SW480 (cell line): Measurements from ENCODE around the gene BRINP1.

ENCODE experiments used
- DNase-seq: peaks from one replicate; pipeline ENCODE4 v3.0.0-alpha.2; 2016; ENCODE audit warnings: low spot score

BRINP1 gene, protein sequence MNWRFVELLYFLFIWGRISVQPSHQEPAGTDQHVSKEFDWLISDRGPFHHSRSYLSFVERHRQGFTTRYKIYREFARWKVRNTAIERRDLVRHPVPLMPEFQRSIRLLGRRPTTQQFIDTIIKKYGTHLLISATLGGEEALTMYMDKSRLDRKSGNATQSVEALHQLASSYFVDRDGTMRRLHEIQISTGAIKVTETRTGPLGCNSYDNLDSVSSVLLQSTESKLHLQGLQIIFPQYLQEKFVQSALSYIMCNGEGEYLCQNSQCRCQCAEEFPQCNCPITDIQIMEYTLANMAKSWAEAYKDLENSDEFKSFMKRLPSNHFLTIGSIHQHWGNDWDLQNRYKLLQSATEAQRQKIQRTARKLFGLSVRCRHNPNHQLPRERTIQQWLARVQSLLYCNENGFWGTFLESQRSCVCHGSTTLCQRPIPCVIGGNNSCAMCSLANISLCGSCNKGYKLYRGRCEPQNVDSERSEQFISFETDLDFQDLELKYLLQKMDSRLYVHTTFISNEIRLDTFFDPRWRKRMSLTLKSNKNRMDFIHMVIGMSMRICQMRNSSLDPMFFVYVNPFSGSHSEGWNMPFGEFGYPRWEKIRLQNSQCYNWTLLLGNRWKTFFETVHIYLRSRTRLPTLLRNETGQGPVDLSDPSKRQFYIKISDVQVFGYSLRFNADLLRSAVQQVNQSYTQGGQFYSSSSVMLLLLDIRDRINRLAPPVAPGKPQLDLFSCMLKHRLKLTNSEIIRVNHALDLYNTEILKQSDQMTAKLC

DNA sequence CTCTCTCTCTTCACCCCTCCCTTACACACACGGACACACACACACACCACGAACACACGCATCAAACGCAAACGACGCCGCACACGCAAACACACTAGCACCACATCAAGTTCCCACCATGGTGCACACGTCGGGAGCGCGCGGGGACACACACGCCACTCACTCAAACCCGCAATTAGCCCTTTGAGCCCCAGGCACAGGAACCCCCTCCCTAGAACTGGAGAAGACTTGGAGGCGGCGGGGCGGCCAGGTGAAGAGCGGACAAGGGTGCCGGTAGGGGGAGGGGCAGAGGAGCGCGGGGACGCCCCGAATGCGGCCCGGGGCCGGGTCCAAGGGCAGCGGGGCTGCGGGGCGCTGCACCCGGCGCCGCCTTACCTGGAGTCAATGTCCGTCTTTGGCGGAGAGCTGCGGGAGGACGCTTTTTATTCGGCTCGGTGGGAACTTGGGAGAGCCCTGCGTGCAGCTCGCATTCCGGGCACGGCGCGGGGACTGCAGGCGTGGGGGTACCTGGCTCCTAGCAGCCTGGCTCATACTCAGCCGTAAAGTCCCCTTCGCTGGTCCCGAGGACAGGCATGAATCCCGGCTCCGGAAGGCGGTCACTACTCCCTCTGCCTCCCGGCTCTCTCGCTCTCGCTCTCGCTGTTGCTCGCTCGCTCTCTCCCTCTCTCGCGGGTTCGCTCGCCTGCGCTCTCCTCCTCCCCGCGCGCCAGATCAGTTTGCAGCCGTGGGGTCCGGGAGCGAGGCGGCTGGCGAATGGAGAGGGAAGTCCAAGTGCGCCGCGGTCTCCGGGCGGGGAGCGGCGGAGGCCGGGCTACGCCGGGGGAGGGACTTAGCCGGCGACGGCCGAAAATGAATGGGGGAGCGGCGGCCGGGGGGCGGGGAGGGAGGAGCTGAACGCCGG lies at the start of gene BRINP1:
TSS of gene BRINP1 (minus strand) at position 755 of the 901 bp plus-strand sequence. CDS start 56,080 bp downstream, outside the sequence.
- no peak for DNase-seq

DNA sequence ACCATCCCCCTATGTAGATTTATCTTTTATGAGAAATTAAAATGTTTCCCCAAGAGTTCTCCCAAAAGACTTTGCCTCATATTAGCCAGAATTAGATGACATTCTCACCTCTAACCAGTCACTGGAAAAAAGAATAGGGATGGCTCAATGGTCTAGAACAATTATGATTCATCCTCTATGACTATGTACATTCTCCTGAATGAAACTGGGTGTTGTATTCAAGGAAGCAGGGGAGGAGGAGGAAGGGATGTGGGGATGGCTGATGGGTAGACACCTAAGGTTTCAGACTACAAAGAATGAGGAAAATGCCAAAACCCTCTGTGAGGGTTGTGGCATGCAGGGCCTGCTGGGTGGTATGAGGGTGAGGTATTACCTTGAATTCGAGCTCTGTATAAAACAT lies 49.5 kb upstream of the BRINP1 start:
- DNase-seq, result no peak

DNA sequence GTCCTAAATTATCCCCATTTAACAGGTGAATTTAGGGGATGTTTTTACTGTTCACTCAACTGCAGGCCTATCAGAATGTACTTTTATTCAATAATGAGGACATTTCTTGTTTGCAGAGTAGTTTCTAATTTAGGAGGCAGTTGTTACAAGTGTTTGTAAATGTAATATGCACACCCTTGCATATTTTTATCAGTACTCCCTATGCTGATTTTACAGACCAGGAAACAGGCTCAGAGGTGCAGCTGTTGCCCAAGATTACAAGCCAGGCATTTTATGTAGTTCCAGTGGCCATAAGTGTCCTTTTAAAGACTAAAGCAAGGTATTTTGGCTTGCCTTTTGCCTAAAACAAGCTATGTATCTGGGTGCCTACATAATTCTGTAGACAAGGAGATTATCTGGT lies 47.6 kb upstream of the BRINP1 start:
- DNase-seq, result no peak

DNA sequence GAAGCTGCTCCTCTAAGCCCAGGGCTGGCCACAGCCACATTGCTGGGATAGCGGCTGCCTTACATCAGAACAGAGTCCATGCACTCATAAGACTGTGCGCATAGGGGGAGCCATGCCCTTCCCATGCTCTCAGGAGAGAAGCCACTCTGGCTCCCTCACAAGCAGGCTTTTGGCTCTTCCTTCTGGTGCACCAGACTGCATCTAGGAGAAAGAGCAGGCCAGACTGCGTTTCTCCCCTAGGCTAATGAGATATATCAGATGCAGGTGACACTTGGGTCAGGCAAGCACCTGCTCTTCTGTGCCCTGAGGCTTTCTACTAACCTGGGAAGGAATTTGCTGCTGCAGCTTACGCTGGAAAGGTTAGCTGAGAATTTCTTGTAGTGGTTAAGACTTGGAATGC lies 43.2 kb upstream of the BRINP1 start:
- no peak for DNase-seq

DNA sequence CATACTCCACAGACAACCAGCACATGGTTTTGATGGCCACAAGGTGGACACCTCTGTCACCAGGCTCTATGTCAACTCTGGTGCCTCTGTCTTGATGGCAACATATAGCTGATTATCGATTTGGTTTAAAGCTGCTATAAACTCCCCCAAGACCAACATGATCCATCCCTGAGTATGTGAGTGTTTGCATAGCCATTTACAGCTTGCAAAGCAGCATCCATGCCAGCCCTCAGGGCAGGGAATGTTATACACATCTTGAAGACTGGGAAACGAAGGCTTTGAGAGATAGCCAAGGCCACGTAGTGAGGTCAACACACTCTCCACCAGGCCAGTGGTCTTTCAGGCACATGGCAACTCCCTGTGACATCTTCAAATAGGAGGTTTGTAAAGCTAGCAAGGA lies 40.3 kb upstream of the BRINP1 start:
- no peak for DNase-seq

DNA sequence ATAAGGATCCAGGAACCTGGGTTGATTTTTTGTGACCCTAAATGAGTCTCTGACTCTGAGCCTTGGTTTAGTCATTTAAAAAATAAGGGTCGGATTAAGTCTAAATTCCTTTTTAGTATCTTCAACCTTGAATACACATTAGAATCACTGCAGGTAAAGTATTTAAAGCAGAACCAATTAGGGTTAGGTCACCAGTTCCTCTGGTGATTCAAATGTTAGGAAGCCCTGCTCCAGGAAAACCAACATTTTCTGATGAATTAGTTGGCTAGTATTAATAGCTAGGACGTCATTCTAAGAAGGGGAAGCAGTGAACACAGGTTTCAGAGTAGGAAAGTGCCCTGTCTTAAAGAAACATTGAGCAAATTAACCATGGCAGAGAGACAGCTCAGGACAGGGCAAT lies 31.4 kb upstream of the BRINP1 start:
- DNase-seq, result no peak

DNA sequence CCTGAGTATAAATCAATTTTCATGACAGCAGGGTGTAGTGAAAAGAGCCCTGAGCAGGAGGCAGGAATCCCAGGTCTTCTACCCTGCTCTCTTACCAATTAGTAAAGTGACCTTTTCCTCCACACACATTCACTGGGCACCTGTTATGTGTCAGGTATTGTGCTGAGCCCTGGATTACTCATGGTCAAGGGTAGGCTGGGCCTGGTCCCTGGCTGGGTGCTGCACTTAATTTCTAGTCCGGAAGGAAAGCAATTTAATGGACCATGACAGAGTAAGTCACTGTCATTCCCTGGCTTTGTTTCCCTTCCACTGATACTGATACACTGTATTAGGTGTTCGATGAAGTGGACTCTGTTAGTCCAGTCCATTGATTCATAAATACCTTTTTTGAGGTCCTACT lies 29.1 kb upstream of the BRINP1 start:
- DNase-seq, result no peak

DNA sequence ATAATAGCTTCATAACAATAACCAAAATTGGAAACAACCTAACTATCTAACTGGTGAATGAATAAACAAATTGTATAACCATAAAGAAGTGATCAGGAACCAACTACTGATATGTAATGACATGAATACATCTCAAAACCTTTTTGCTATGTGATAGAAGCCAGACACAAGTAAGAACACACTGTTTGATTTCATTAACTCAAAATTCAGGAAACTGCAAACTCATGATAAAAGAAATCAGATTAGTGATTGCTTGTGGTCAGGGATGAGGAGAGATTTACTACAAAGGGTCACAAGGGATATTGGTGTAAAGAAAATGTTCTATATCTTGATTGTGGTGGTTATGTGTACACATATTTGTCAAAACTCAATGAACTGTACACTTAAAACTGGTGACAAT lies 22.6 kb upstream of the BRINP1 start:
- no peak for DNase-seq

DNA sequence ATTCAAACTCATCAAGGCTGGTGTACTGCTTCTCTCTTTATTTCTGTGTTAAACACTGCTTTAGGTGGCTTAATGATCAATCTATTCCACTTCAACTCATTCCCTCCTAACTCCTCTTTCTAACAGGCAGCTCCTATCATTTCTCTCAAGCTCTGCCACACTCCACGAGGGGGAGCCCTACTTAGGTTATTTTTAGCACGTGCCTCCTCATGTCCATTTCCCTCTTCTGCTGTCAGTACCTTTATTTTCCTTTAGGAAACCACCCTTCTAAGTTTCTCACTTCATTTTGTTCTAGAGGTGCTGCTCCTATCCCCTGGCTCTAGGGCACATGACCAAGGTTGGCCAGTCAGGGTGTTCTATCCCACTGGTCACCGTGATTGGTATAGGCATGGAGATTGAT lies 6.7 kb upstream of the BRINP1 start:
- DNase-seq, result peak; percentile 38

DNA sequence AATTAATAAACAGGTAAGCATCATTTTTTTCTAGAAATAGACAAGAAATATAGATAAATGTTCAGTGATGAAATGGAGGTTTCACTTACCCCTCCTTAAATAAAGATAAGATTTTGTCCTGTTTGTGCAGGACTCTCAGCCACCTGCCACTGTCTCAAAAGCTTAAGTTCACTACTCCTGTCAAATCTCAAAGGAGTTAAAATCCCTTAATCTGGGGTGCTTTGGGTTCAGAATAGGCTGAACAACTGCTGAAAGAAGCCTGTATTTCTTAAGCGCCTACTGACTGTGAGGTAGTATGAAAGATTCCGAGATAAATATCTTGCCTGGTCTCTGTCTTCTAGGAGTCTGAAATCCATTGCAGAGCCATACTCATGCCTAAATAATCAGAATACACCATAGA lies 3.7 kb upstream of the BRINP1 start:
- no peak for DNase-seq

DNA sequence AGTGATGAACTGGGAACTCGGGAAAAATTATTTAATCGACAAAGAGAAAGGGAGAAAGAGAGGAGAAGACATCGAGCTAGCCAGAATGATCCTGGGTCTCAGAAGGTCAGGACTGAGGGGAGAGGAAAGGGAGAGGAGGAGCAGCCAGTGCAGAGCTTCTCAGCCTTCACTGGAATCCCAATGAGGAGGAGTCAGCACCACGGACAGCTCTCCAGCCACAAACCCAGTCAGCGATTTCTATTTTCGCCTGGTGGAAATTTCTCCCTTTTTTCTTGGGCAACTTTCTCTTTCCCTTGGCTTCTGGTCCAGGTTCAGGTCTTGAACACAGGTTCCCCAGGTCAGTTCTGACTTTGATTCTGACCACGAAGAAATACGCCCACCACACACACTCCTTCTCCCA lies 1.6 kb upstream of the BRINP1 start:
- DNase-seq, result no peak

DNA sequence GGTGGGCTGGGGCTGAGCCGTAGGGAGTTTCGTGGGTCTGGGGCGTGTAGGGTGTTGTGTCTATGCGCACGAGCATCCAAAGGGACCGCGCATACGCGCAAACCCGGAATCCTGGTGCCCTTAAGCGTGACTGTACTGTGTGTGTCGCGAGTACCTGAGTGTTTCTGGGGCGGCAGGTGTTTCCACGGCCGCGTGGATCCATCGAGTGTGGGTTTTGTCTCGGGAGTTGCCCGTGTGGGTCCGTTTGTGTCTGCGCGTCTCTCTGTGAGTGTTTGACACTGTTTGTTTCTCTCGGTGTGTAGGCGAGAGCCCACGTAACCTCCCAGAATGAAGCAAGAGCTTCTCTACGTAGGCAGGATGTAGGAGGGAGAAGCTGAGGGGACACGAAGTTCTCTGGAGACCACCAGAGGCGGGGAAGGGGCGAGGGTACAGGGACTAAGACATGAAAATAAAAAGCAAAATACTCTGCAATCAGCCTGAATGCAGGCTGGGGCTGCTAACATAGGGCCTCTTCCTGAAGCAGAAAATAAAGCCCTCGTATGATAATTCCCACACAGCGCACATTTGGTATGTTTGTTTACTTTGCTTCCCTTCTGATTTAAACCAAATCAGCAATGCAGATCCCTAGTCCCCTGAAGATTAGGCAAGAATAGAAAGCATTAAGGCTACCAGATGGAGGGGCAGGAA lies 588 bp upstream of the BRINP1 start:
- DNase-seq, result no peak

DNA sequence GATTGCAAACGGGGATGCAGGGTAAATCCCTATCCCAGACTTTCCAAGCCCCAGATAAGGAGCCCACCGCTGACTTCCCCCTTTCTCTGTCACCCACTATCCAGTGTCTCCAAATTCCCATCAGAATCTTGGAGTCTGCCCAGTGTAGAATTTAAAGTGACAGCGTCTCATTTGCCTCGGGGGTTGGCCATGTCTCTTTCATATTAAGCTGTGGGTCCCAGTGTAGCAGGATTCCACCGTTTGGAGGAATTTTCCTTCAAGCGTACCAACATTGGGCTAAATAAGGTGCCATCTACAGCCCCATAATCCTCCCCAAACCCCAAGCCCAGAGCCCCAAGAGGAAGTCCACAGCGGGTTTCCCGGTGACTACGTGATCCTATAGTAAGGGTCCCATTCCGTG lies 1.1 kb downstream of the BRINP1 start:
- DNase-seq, result no peak

DNA sequence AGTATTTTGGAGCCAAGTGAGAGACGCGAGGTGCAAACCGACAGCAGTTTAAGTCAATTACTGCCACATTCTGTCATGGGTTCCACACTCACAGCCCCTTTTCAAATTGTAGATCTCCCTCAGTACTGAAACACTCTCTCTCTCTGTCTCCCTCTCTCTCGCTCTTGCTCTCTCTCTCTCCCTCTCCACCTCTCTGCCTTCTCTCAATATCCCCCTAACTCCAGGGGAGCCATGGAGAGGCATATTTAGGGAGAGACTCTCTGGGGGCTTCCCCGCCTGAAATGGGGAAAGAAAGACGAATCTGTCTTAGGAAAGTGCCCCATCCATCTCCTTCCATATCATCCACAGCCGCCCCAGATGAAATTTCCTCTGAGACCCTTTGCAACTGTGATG lies 1.6 kb downstream of the BRINP1 start:
- no peak for DNase-seq

DNA sequence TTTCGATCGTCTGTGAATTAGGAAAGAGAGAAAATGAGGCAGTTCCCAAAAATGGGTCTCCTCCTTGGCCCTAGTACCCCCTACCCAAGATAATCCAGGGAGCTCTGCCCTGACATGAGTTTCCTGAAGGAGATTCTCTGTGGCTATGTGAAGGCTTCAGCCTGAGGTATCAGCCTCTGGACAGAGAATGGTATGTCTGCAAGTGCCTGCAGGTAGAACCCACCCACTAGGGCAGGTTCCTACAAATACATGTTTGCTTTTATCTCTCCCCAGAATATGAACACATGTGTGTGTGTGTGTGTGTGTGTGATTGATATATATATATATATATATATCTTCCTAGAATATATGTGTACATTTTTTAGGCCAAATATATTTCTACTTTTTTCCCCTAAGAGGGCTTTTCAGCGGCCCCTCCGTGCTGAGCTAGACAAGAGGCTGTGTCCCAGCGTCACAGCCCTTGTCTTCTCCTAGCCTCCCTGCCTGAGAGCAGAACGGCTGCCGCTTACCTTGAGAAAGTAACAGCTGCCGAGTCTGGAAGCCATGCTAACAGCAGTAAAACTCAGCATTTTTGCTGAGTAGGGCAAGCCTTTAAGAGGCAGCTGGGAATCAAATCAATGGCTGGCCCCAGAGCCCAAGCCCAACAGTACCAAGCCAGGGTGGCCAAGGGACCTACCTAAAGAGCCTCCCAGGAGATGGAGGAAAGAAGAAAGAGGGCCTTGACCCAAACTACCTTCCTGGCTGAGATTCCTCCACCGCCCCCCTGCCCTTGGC lies 2.1 kb downstream of the BRINP1 start:
- no peak for DNase-seq

DNA sequence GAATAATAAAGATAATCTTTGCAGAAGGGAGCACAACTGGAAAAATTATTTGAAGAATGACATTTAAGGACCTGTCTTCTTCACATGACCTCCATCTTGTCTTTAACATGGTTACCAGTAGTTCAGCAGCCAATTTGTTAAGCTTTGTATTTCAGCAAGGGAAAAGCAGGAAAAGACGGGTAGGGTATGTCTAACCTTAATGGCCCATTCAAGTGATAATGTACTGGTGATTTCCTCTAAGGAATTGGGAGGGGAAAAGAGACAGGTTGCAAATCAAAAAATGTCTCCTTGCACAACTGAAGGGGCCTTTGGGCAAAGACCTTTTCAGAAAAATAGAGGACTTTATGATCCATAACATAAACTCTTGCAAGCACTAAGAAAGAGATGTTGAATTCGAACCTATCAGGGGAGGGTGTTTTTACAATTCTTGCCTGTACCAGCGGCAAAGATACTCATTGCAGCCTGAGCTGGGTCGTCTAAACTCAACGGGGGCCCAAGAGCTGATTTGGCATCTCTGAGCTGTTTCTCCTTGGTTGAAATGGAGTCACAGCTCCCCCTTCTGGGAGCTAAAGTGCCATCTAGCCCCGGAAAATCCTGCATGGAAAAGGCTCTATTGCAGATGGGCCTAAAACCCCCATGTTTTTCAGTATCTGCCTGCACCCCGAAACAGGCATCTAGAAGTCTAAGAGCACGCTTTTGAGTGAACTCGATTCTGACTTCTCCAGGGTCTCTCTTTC lies 3.8 kb downstream of the BRINP1 start:
- DNase-seq, result peak; percentile 28

DNA sequence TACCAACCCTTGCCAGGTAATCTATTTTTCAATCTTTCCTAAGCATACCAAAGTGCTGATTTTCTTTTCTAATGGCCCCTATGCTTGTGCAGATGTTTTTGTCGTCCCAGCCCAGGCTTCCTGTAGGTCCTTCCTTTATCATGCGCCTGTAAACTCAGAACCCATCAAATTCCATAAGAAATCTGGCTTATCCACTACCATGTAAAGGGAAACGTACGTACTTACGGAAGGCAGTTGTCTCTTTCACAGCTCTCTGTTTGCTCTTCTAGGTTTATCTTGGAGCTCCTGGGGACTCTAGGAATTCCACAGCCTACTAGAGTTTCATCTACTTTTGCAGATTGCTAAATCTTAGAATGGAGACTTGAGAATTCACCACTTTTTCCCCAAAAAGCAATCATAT lies 9.0 kb downstream of the BRINP1 start:
- DNase-seq, result no peak

DNA sequence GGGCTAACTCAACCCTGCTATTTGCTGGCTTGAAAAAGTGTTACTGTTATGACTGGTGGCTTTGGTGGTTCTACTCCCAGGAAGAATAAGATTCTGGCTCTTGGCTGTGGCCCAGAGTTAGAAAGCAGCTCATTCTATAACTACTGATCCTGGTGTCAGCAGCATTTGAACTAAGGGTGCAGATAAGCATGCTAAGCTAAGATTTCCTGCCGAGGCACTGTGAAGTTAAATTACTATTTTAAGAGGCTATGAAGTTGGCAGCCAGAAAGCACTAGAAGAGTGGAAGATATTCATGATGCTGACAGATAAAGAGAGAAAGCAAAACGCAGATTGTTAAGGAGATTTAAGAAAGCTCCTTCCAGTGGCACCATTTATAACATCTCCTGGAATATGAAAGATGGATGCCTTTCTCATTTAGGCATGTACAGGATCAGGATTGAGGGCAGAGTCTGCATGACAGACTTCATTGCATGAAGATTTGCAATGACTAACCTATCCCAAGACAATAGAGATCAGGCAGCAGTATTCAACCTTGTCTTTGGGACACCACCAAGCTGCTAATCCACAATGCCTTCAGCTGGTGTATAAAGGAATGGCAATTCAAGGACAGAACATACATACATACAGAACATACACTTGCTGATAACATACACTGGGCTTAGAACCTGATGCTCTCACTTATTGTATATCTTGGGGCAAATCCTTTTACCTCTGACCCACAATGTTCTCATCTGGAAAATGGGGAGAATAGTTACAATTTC lies 11.7 kb downstream of the BRINP1 start:
- DNase-seq, result no peak

DNA sequence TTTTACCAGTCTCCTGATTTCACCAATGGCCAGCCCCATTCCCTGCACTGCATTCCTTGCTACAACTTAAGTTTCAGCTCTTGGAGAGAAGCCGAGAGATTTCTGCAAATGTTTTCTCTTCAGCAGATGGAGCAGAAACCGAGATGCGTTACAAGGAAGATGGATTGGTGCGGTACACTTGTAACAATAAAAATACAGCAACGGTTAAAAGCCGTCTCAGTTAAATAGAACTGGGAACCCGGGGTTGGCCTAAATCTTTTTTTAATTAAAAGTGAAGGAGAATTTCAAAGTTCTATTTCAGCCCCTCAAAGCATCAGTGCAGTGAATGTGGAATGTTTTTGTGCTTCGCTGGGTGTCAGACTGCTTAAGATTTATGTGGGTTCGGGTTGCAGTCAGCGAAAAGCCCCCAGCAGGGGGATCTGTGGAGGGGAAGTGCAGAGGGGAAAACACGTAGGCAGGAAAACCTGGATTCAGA lies 19.8 kb downstream of the BRINP1 start:
- DNase-seq, result no peak
